DMS114 treated with DMSO at 0.1 percent for 48 hours (cell line): ENCODE data around the gene POLE4.

Experiments
- DNase-seq: peaks from one replicate; lab custom pipeline; 2025; ENCODE audit not compliant: unreplicated experiment; lab: John Stamatoyannopoulos, UW

POLE4 gene

GRCh38 chr2:74939919-74940812 lies 18.3 kb upstream of the POLE4 start:
- DNase-seq, result no peak

- no peak for DNase-seq
Measured at GRCh38 chr2:74941284-74941683, 17.2 kb upstream of the POLE4 start.

- DNase-seq, result no peak
Measured at GRCh38 chr2:74942263-74942662, 16.2 kb upstream of the POLE4 start.

GRCh38 chr2:74944987-74945787 lies 13.3 kb upstream of the POLE4 start:
- DNase-seq, result no peak

GRCh38 chr2:74945788-74946331 lies 12.6 kb upstream of the POLE4 start:
- no peak for DNase-seq

GRCh38 chr2:74947703-74948102 lies 10.7 kb upstream of the POLE4 start:
- DNase-seq, result no peak

GRCh38 chr2:74948779-74949178 lies 9.7 kb upstream of the POLE4 start:
- no peak for DNase-seq

GRCh38 chr2:74951211-74951754 lies 7.2 kb upstream of the POLE4 start:
- no peak for DNase-seq

GRCh38 chr2:74952575-74952974 lies 5.9 kb upstream of the POLE4 start:
- DNase-seq, result no peak

- DNase-seq, result no peak
Measured at GRCh38 chr2:74953796-74954499, 4.5 kb upstream of the POLE4 start.

GRCh38 chr2:74954500-74954874 lies 4.0 kb upstream of the POLE4 start:
- DNase-seq, result no peak

GRCh38 chr2:74957886-74958273 lies 563 bp upstream of the POLE4 start:
- DNase-seq, result no peak

- no peak for DNase-seq
Measured at GRCh38 chr2:74959106-74959751, 786 bp downstream of the POLE4 start.

- no peak for DNase-seq
Measured at GRCh38 chr2:74966887-74967286, 8.4 kb downstream of the POLE4 start.

- DNase-seq, result no peak
Measured at GRCh38 chr2:74975016-74975415, 16.6 kb downstream of the POLE4 start.

- no peak for DNase-seq
Measured at GRCh38 chr2:74979844-74980243, 21.4 kb downstream of the POLE4 start.

GRCh38 chr2:74982577-74982976 lies 24.1 kb downstream of the POLE4 start:
- DNase-seq, result no peak

GRCh38 chr2:74983631-74984392 lies 25.4 kb downstream of the POLE4 start:
- no peak for DNase-seq

- DNase-seq, result no peak
Measured at GRCh38 chr2:74984947-74985637, 26.6 kb downstream of the POLE4 start.
